ENCODE results near the gene ATN1.
A peak's percentile ranks its signal among the peaks of the same experiment; 100 is the strongest.

The ATN1 gene

GRCh38 chr12:6934110-6934509 lies 6.4 kb downstream of the ATN1 start:
- ChIA-PET POLR2A (interaction anchor here (0.8 to 1.1 kb wide), 3 partner anchors 9 to 61 kb away, joined by 3 to 5 read pairs (median 4); partner anchors contain the start of genes C12orf57, RNU7-1 and SPSB2), CTCF (interaction anchor here (0.7 to 3.5 kb wide), 5 partner anchors 9 to 1557 kb away, joined by 3 to 27 read pairs (median 3); partner anchors contain the start of genes C12orf57 and RNU7-1)
- H3K9me3 ChIP-seq (ENCODE audit: control insufficient read depth, insufficient read depth, low read depth, low read length): no peaks in the 10 kb centered on the region
- no peak overlapping the region; the same call in 1 of the 2 replicates for H3K27ac ChIP-seq (ENCODE audit: extremely low read depth, low read depth, low read length)
- H3K4me3 ChIP-seq (ENCODE audit: low read depth, low read length): no peak overlapping the region
- H3K4me1 ChIP-seq (ENCODE audit: control insufficient read depth, insufficient read depth, low read length): peaks cover 6% of the 10 kb centered on the region
- H3K36me3 ChIP-seq (ENCODE audit: control insufficient read depth in 2 of 2, insufficient read depth in 1 of 2, low read length in 2 of 2): peaks cover 22 to 71% of the 10 kb centered on the region in 2 experiments
- peak; percentile 32 for TF ChIP-seq ZNF366 (tag by site-specific recombination; conservative IDR thresholded peaks at IDR 0.05)
- no peak for TF ChIP-seq ZNF10 (tag by site-specific recombination; IDR thresholded peaks at IDR 0.05)
- 0 out of 2 replicates have a peak, but pooled peaks have one; percentile 13 for TF ChIP-seq IKZF3 (tag by site-specific recombination; IDR thresholded peaks at IDR 0.05)

DNA sequence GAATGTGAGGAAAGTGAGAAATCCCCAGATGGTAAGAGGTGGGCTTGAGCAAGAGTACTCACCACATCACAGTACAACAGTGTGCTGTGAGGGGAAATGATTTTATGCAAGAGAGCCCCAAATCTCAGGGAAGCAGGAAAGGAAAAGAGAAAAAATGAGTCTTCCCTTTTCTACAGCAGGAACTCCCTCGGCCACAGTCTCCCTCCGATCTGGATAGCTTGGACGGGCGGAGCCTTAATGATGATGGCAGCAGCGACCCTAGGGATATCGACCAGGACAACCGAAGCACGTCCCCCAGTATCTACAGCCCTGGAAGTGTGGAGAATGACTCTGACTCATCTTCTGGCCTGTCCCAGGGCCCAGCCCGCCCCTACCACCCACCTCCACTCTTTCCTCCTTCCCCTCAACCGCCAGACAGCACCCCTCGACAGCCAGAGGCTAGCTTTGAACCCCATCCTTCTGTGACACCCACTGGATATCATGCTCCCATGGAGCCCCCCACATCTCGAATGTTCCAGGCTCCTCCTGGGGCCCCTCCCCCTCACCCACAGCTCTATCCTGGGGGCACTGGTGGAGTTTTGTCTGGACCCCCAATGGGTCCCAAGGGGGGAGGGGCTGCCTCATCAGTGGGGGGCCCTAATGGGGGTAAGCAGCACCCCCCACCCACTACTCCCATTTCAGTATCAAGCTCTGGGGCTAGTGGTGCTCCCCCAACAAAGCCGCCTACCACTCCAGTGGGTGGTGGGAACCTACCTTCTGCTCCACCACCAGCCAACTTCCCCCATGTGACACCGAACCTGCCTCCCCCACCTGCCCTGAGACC lies 7.8 kb downstream of the ATN1 start:
- ChIA-PET CTCF (interaction anchor here (0.6 to 4.9 kb wide), 6 partner anchors 9 to 218 kb away, joined by 3 to 53 read pairs (median 4); no protein-coding TSS in a partner anchor), POLR2A (interaction anchor here (0.6 to 1.7 kb wide), 4 partner anchors 10 to 19 kb away, joined by 4 to 6 read pairs (median 4); no protein-coding TSS in a partner anchor)
- peaks cover 30 to 74% of the 10 kb centered on the region in 2 experiments for H3K36me3 ChIP-seq (ENCODE audit: control insufficient read depth in 2 of 2, insufficient read depth in 1 of 2, low read length in 2 of 2)
- no peak overlapping the region for H3K4me3 ChIP-seq (ENCODE audit: low read depth, low read length)
- H3K9me3 ChIP-seq (ENCODE audit: control insufficient read depth, insufficient read depth, low read depth, low read length): no peaks in the 10 kb centered on the region
- H3K27ac ChIP-seq (ENCODE audit: extremely low read depth, low read depth, low read length): peak overlapping the region; percentile 14; the same call in 1 of the 2 replicates
- H3K4me1 ChIP-seq (ENCODE audit: control insufficient read depth, insufficient read depth, low read length): peaks cover 6% of the 10 kb centered on the region
- TF ChIP-seq EGR2 (tag by site-specific recombination; IDR thresholded peaks at IDR 0.05; ENCODE audit: low read depth): peak; percentile 21; the same call in 1 of the 2 replicates
- TF ChIP-seq KLF16 (tag by site-specific recombination; IDR thresholded peaks at IDR 0.05): no peak
- TF ChIP-seq PRDM1 (tag by site-specific recombination; IDR thresholded peaks at IDR 0.05): peak; percentile 47
- TF ChIP-seq IKZF3 (tag by site-specific recombination; IDR thresholded peaks at IDR 0.05): 0 out of 2 replicates have a peak, but pooled peaks have one; percentile 31
- TF ChIP-seq, protein P1, sequence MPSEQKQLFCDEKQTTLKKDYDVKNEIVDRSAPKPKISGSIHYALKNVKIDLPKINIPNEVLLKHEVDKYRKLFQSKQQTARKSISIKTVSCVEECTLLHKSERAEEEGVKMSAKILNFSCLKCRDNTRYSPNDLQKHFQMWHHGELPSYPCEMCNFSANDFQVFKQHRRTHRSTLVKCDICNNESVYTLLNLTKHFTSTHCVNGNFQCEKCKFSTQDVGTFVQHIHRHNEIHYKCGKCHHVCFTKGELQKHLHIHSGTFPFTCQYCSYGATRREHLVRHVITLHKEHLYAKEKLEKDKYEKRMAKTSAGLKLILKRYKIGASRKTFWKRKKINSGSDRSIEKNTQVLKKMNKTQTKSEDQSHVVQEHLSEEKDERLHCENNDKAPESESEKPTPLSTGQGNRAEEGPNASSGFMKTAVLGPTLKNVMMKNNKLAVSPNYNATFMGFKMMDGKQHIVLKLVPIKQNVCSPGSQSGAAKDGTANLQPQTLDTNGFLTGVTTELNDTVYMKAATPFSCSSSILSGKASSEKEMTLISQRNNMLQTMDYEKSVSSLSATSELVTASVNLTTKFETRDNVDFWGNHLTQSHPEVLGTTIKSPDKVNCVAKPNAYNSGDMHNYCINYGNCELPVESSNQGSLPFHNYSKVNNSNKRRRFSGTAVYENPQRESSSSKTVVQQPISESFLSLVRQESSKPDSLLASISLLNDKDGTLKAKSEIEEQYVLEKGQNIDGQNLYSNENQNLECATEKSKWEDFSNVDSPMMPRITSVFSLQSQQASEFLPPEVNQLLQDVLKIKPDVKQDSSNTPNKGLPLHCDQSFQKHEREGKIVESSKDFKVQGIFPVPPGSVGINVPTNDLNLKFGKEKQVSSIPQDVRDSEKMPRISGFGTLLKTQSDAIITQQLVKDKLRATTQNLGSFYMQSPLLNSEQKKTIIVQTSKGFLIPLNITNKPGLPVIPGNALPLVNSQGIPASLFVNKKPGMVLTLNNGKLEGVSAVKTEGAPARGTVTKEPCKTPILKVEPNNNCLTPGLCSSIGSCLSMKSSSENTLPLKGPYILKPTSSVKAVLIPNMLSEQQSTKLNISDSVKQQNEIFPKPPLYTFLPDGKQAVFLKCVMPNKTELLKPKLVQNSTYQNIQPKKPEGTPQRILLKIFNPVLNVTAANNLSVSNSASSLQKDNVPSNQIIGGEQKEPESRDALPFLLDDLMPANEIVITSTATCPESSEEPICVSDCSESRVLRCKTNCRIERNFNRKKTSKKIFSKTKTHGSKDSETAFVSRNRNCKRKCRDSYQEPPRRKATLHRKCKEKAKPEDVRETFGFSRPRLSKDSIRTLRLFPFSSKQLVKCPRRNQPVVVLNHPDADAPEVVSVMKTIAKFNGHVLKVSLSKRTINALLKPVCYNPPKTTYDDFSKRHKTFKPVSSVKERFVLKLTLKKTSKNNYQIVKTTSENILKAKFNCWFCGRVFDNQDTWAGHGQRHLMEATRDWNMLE (tag by site-specific recombination; conservative IDR thresholded peaks at IDR 0.05; ENCODE audit: low read depth): no peak
- TF ChIP-seq, protein P2, sequence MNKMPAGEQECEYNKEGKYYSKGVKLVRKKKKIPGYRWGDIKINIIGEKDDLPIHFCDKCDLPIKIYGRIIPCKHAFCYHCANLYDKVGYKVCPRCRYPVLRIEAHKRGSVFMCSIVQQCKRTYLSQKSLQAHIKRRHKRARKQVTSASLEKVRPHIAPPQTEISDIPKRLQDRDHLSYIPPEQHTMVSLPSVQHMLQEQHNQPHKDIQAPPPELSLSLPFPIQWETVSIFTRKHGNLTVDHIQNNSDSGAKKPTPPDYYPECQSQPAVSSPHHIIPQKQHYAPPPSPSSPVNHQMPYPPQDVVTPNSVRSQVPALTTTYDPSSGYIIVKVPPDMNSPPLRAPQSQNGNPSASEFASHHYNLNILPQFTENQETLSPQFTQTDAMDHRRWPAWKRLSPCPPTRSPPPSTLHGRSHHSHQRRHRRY (tag by site-specific recombination; IDR thresholded peaks at IDR 0.05): no peak
- TF ChIP-seq ZFHX2 (tag by site-specific recombination; conservative IDR thresholded peaks at IDR 0.05): peak; percentile 62
- TF ChIP-seq YY2 (tag by site-specific recombination; IDR thresholded peaks at IDR 0.05): no peak
- TF ChIP-seq ZNF830 (tag by site-specific recombination; IDR thresholded peaks at IDR 0.05; ENCODE audit: low read depth): no peak
- peak; percentile 60; the same call in 1 of the 2 replicates for TF ChIP-seq PATZ1 (tag by site-specific recombination; IDR thresholded peaks at IDR 0.05)
- TF ChIP-seq GLIS2 (tag by site-specific recombination; IDR thresholded peaks at IDR 0.05): peak; percentile 93
- 0 out of 2 replicates have a peak, but pooled peaks have one; percentile 23 for TF ChIP-seq ZNF366 (tag by site-specific recombination; conservative IDR thresholded peaks at IDR 0.05)
- TF ChIP-seq ZNF335 (tag by site-specific recombination; conservative IDR thresholded peaks at IDR 0.05): no peak
- no peak for TF ChIP-seq ZNF626 (tag by site-specific recombination; IDR thresholded peaks at IDR 0.05)
- TF ChIP-seq ZBTB10 (tag by site-specific recombination; IDR thresholded peaks at IDR 0.05): peak; percentile 46; the same call in 1 of the 2 replicates
- no peak for TF ChIP-seq SP7 (tag by site-specific recombination; IDR thresholded peaks at IDR 0.05)
- TF ChIP-seq ZNF549 (tag by site-specific recombination; IDR thresholded peaks at IDR 0.05): no peak
- TF ChIP-seq ZNF302 (tag by site-specific recombination; IDR thresholded peaks at IDR 0.05; ENCODE audit: low read depth): no peak
